Upper lobe of left lung (tissue), 4 donors: Measurements from ENCODE around the gene MEGF11.

ENCODE experiments used
- CTCF ChIP-seq, 6 experiments: fragments of 450-650 bp in 4 of 6; fragments of 200-600 bp in 2 of 6; sonication (generic) in 2 of 6; IDR thresholded peaks; one replicate each; pipeline ENCODE4 v1.5.1; 2016 to 2019; ENCODE audit warnings: antibody characterized with exemption in 6 of 6
- EP300 ChIP-seq, 4 donors: sonication (generic); formaldehyde crosslinking; IDR thresholded peaks; one replicate each; pipeline ENCODE4 v1.5.1; 2017; ENCODE audit warnings: antibody characterized with exemption in 4 of 4, control low read depth in 2 of 4
- POLR2A ChIP-seq, 4 donors: fragments of 450-650 bp; IDR thresholded peaks; one replicate each; pipeline ENCODE4 v1.5.1; 2016 to 2017; ENCODE audit warnings: antibody characterized with exemption in 4 of 4, mild to moderate bottlenecking in 2 of 4
- POLR2AphosphoS5 ChIP-seq, 2 donors: sonication (generic); formaldehyde crosslinking; IDR thresholded peaks; one replicate each; pipeline ENCODE4 v1.5.1; 2017; ENCODE audit warnings: antibody characterized with exemption in 2 of 2

GRCh38 chr15:66157507-66157906 is 96.0 kb downstream of the MEGF11 start:
- no peak for TF ChIP-seq CTCF (IDR thresholded peaks at IDR 0.05)
- no peak for TF ChIP-seq POLR2A (IDR thresholded peaks at IDR 0.05)
- TF ChIP-seq EP300 (IDR thresholded peaks at IDR 0.05) = no peak
- no peak for TF ChIP-seq POLR2AphosphoS5 (IDR thresholded peaks at IDR 0.05)
